Ectodermal cell (in vitro differentiated cells): Measurements from ENCODE around the gene PTPRZ1.

Source experiments
- H3K27ac ChIP-seq: 2 replicates; pipeline ENCODE4 v1.7.0; 2013; ENCODE audit warnings: mild to moderate bottlenecking, low read depth, low read length; ENCODE audit not compliant: insufficient read depth, poor library complexity, severe bottlenecking
- H3K27me3 ChIP-seq: 2 replicates; pipeline ENCODE4 v1.7.0; 2013; ENCODE audit warnings: mild to moderate bottlenecking, low read length; ENCODE audit not compliant: insufficient read depth, control insufficient read depth, poor library complexity, severe bottlenecking
- H3K36me3 ChIP-seq: one replicate; pipeline ENCODE4 v1.7.0; 2013; ENCODE audit warnings: low read length; ENCODE audit not compliant: control insufficient read depth, insufficient read depth
- H3K4me1 ChIP-seq: one replicate; pipeline ENCODE4 v1.7.0; 2013; ENCODE audit warnings: low read length; ENCODE audit not compliant: control insufficient read depth, insufficient read depth
- H3K4me3 ChIP-seq: 2 replicates; pipeline ENCODE4 v1.7.0; 2013; ENCODE audit warnings: low read depth, low read length, control low read depth; ENCODE audit not compliant: insufficient read depth
- H3K9me3 ChIP-seq: 2 replicates; pipeline ENCODE4 v1.7.0; 2013; ENCODE audit warnings: mild to moderate bottlenecking, low read length, moderate library complexity; ENCODE audit not compliant: control insufficient read depth
- WGBS, 2 experiments: methylation state at CpG; one replicate each; pipeline ENCODE4 v1.1.7; 2013; ENCODE audit warnings: missing lambda C conversion rate in 2 of 2; 5-methylcytosine and 5-hydroxymethylcytosine counted together

PTPRZ1 gene

DNA sequence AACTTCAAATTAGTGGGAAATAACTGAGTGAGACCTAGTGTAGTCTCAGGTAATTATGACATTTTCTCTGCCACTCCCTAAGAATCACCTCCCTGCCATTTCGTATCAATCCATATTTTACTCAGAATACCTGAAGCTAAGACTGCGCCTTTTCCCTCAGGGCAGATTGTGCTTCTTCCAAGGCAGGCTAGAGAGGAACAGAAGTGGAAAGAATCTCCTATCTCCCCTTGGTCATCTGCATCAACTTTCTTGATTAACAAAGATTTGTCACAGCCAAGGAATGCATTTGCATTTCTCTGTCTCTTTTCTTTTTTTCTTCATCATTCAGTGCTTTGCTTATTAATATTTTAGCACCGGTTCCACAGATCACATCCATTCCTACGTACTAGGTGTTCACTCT, 119.1 kb downstream of the PTPRZ1 start:
- Histone ChIP-seq H3K27ac (no peak overlapping the region), H3K4me1 (no peaks in the 10 kb centered on the region), H3K36me3 (peaks cover 3% of the 10 kb centered on the region), H3K9me3 (no peaks in the 10 kb centered on the region), H3K4me3 (no peak overlapping the region), H3K27me3 (no peaks in the 10 kb centered on the region)
- 98 to 99% methylated on average over 4 of the region's 4 CpGs for WGBS, 2 experiments

DNA sequence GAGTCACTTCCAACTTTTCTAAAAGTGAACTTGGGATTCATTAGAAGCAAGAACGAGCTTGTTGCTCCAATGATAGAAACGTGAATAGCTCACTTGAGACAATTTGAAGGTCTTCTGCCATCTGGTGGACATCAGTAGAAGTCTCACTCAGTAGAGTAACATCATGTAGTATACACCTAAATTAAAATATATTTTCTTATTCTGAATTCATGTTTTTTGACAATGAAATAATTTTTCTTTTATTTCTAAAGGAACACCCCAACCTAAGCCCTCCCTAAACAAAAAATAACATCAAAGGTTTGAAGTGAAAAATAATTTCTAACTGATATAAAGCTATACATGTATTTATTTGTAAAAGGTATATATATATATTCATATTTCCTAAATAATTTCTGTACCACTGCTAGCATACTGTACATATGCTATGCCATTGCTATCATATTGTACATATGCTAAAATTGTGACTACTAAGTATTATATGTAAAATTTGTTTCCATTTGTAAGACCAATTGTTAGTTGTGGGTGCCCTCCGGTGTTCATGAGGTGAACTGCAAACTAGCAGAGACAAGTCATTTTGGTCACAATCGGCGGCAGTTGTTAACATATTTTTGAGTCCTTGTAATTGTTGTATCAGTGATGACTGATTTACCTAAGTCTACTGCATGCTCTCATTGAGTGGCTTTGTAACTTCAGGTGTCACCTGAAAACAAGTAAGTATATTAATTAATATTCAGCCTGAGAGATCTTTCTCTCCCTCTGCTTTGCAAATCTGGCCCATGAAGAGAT, 121.9 kb downstream of the PTPRZ1 start:
- Histone ChIP-seq H3K27me3 (no peaks in the 10 kb centered on the region), H3K9me3 (no peaks in the 10 kb centered on the region), H3K4me3 (no peak overlapping the region), H3K36me3 (peaks cover 4% of the 10 kb centered on the region), H3K4me1 (no peaks in the 10 kb centered on the region), H3K27ac (no peak overlapping the region)
- 50 to 57% methylated on average over 5 of the region's 5 CpGs for WGBS, 2 experiments

DNA sequence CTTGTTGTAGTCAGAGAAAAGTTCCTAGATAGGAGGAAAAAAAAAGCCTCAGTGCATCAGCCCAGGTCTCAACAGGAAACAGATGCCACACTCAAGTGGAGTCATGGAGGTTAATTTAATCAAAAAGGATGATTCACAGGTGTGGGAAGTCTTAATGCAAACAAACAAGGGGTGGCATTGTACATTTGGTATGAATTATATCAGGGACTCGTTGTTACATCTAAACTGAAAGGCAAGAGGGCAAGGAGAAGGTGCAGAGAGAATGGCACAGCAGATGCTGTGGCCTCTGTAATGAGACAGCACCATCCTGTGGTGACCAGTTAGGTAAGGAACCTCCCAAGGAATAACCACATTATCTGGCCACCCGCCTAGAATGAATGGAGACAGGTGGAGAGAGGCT, 133.7 kb downstream of the PTPRZ1 start:
- WGBS, 2 experiments, result 45 to 88% methylated on average over 1 to 2 of the region's 2 CpGs
- no peaks in the 10 kb centered on the region for H3K27me3 ChIP-seq
- H3K27ac ChIP-seq, result no peak overlapping the region
- H3K4me3 ChIP-seq, result no peak overlapping the region
- H3K36me3 ChIP-seq, result peaks cover 12% of the 10 kb centered on the region
- no peaks in the 10 kb centered on the region for H3K4me1 ChIP-seq
- no peaks in the 10 kb centered on the region for H3K9me3 ChIP-seq

DNA sequence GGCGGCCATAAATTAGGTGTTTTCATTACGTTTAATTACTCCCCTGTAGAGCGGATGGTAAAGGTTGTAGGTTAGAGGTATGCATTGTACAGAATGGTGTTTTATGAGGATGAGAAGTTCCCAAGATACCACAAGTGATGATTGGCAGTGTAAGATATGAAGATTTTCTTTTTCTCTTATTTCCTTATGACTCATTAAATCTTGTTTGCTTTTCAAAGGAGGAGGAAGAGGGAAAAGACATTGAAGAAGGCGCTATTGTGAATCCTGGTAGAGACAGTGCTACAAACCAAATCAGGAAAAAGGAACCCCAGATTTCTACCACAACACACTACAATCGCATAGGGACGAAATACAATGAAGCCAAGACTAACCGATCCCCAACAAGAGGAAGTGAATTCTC, 137.2 kb downstream of the PTPRZ1 start:
- no peak overlapping the region for H3K27ac ChIP-seq
- peaks cover 15% of the 10 kb centered on the region for H3K36me3 ChIP-seq
- no peaks in the 10 kb centered on the region for H3K27me3 ChIP-seq
- no peaks in the 10 kb centered on the region for H3K4me1 ChIP-seq
- no peaks in the 10 kb centered on the region for H3K9me3 ChIP-seq
- H3K4me3 ChIP-seq, result no peak overlapping the region
- WGBS, 2 experiments, result 96 to 98% methylated on average over 7 of the region's 7 CpGs

DNA sequence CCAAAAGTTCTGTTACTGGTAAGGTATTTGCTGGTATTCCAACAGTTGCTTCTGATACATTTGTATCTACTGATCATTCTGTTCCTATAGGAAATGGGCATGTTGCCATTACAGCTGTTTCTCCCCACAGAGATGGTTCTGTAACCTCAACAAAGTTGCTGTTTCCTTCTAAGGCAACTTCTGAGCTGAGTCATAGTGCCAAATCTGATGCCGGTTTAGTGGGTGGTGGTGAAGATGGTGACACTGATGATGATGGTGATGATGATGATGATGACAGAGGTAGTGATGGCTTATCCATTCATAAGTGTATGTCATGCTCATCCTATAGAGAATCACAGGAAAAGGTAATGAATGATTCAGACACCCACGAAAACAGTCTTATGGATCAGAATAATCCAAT, 140.1 kb downstream of the PTPRZ1 start:
- H3K27me3 ChIP-seq, result no peaks in the 10 kb centered on the region
- no peaks in the 10 kb centered on the region for H3K4me1 ChIP-seq
- H3K36me3 ChIP-seq, result peaks cover 15% of the 10 kb centered on the region
- WGBS, 2 experiments, result 85 to 99% methylated on average over 2 of the region's 2 CpGs
- H3K4me3 ChIP-seq, result no peak overlapping the region
- no peaks in the 10 kb centered on the region for H3K9me3 ChIP-seq
- no peak overlapping the region for H3K27ac ChIP-seq

DNA sequence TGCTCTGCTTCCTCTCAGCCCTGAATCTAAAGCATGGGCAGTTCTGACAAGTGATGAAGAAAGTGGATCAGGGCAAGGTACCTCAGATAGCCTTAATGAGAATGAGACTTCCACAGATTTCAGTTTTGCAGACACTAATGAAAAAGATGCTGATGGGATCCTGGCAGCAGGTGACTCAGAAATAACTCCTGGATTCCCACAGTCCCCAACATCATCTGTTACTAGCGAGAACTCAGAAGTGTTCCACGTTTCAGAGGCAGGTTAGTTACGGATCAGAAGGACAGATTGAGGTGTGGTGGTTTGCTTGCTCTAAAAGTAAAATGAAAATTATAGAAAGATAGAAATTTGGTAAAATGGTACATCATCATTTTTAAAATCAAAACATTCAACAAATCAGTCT, 140.7 kb downstream of the PTPRZ1 start:
- WGBS, 2 experiments, result 67 to 76% methylated on average over 2 to 3 of the region's 3 CpGs
- Histone ChIP-seq H3K27ac (no peak overlapping the region), H3K36me3 (peaks cover 15% of the 10 kb centered on the region), H3K27me3 (no peaks in the 10 kb centered on the region), H3K4me1 (no peaks in the 10 kb centered on the region), H3K4me3 (no peak overlapping the region), H3K9me3 (no peaks in the 10 kb centered on the region)

DNA sequence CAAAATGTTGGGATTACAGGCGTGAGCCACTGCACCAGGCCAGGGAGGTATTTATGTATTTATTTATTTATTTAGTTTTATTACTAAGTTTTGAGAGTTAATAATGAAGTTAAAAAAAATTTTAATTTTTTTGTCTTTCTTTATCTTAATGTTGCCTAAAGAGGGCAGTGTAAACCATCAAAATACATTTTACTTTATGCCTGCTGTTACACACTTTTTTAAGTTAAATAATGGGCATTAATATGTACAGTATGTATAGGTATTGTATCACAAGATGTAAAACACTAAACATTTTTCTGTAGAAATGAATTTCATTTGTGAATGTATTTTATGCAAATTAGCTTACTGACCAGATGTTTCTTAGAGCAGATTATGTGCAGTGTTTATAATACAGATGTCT, 141.7 kb downstream of the PTPRZ1 start:
- no CpG with 5 or more reads among the region's 1 CpG for WGBS, 2 experiments

DNA sequence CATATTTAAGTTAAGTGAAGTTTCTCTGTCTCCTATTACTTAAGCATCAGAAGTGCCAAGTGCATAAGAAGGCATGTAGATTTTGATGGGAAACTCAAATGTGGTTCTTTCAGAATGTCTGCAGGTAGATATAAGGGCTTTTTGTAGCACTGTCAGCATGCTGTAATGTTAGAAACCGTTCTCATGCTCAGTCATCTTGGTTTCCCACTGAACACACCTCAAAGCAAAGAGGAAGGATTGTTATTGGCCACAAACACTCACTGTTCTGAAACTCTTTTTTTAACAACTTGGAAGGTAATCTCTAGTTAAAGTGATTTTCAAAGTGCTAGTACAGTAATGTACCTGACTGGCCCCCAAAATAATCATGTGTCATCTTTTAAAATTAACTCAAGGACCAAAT, 145.1 kb downstream of the PTPRZ1 start:
- H3K4me3 ChIP-seq, result no peak overlapping the region
- H3K4me1 ChIP-seq, result no peaks in the 10 kb centered on the region
- no peaks in the 10 kb centered on the region for H3K9me3 ChIP-seq
- H3K27ac ChIP-seq, result no peak overlapping the region
- H3K36me3 ChIP-seq, result no peaks in the 10 kb centered on the region
- 77 to 87% methylated on average over 1 of the region's 1 CpG for WGBS, 2 experiments
- no peaks in the 10 kb centered on the region for H3K27me3 ChIP-seq

More for the DNA sequence above, 141.7 kb downstream of the PTPRZ1 start:
- Histone ChIP-seq H3K4me1 (no peaks in the 10 kb centered on the region), H3K27me3 (no peaks in the 10 kb centered on the region), H3K9me3 (no peaks in the 10 kb centered on the region), H3K27ac (no peak overlapping the region), H3K36me3 (peaks cover 15% of the 10 kb centered on the region), H3K4me3 (no peak overlapping the region)

DNA sequence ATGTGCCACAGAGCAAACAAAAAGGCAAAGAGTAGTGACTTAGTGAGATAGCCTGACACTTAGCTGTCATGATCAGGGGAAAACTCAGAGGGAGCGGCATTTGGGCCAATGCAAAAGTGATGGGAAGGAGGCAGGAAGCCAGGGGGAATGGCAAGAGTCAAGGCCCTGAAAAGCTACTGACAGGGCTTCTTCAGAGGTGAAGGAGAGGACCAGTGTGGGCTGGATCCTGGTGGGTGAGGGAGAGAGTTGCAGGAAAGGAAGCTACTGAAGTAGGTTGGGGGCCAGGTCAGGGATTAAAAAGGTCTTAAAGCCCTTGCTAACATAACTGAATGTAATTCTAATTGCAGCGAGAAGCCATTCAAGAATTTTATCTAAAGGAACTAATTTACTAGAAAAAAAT, 154.1 kb downstream of the PTPRZ1 start:
- H3K4me3 ChIP-seq, result no peak overlapping the region
- WGBS, 2 experiments, result 91 to 93% methylated on average over 1 of the region's 2 CpGs
- H3K27me3 ChIP-seq, result no peaks in the 10 kb centered on the region
- no peaks in the 10 kb centered on the region for H3K36me3 ChIP-seq
- no peaks in the 10 kb centered on the region for H3K9me3 ChIP-seq
- H3K4me1 ChIP-seq, result no peaks in the 10 kb centered on the region
- no peak overlapping the region for H3K27ac ChIP-seq

DNA sequence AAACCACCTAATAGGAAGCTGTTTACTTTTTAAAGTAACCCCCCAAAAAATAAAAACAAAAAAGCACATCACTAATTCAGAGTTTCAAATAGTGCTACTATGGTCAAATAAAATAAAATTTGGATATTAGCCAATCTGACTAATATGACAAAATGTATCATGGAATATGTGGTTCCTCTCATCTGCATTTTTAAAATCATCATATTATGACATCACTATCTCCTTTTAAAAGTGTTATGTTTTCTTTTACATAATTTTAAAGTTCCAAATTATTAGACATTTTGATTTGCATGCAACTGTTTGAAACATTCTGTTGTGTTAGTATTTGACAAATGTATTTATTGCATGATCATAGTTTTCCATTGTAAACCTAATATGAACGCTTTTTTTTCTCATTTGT, 160.7 kb downstream of the PTPRZ1 start:
- H3K36me3 ChIP-seq, result no peaks in the 10 kb centered on the region
- WGBS, 2 experiments, result 91 to 100% methylated on average over 1 of the region's 1 CpG

More for the DNA sequence above, 160.7 kb downstream of the PTPRZ1 start:
- H3K27me3 ChIP-seq, result no peaks in the 10 kb centered on the region
- no peaks in the 10 kb centered on the region for H3K9me3 ChIP-seq
- no peak overlapping the region for H3K27ac ChIP-seq
- H3K4me3 ChIP-seq, result no peak overlapping the region
- no peaks in the 10 kb centered on the region for H3K4me1 ChIP-seq
